A673 (cell line): ENCODE results near the gene LDHAL6B. TPM values are rescaled to one million over a fixed set of nuclear protein-coding genes. Genes with fewer than 3 reads are reported as not detected.

Experiments
- BruUV-seq: library from RNA; stranded (reverse); fragments of 400-500 nt; replicated peaks from 2 replicates; lab custom pipeline; 2021; lab: Mats Ljungman, UMichigan
- CTCF ChIA-PET: fragments of 300-600 bp; sonication (Branson Sonifier 250); formaldehyde crosslinking; loops from one replicate; lab custom pipeline; 2022; ENCODE audit warnings: antibody characterized with exemption; lab: Charles Lee
- POLR2A ChIA-PET: fragments of 300-600 bp; sonication (Branson Sonifier 250); formaldehyde crosslinking; loops from one replicate; lab custom pipeline; 2022; ENCODE audit warnings: antibody characterized with exemption; ENCODE audit not compliant: low non-redundant PET; lab: Charles Lee
- DNase-seq: peaks from one replicate; pipeline ENCODE4 v3.0.0-alpha.2; 2015; ENCODE audit warnings: low spot score
- H3K27ac ChIP-seq: fragments of 200-600 bp; sonication (generic); 2 replicates; pipeline ENCODE4 v1.5.1; 2016; ENCODE audit warnings: mixed run types, low read depth, mild to moderate bottlenecking, mixed read lengths, antibody characterized with exemption, low read length; ENCODE audit not compliant: poor library complexity, severe bottlenecking
- H3K27me3 ChIP-seq: fragments of 200-600 bp; sonication (generic); replicated peaks from 2 replicates; pipeline ENCODE4 v1.6.1; 2017; ENCODE audit warnings: mixed run types, low read depth, mild to moderate bottlenecking, mixed read lengths, antibody characterized with exemption, low read length; ENCODE audit not compliant: insufficient read depth, poor library complexity
- H3K36me3 ChIP-seq: fragments of 200-600 bp; sonication (generic); 2 replicates; pipeline ENCODE4 v1.6.1; 2016; ENCODE audit warnings: mixed run types, mild to moderate bottlenecking, mixed read lengths, antibody characterized with exemption, low read length; ENCODE audit not compliant: insufficient read depth, poor library complexity, severe bottlenecking
- H3K4me1 ChIP-seq: fragments of 200-600 bp; sonication (generic); 2 replicates; pipeline ENCODE4 v1.6.1; 2017; ENCODE audit warnings: mixed run types, mild to moderate bottlenecking, mixed read lengths, antibody characterized with exemption, low read length; ENCODE audit not compliant: insufficient read depth, poor library complexity, severe bottlenecking
- H3K4me3 ChIP-seq: fragments of 200-600 bp; sonication (generic); 2 replicates; pipeline ENCODE4 v1.5.1; 2016; ENCODE audit warnings: low read depth, mixed run types, mild to moderate bottlenecking, mixed read lengths, low read length; ENCODE audit not compliant: poor library complexity, severe bottlenecking
- H3K9me3 ChIP-seq: fragments of 200-600 bp; sonication (generic); 2 replicates; pipeline ENCODE4 v1.6.1; 2016; ENCODE audit warnings: mixed run types, low read depth, mild to moderate bottlenecking, mixed read lengths, antibody characterized with exemption, low read length; ENCODE audit not compliant: poor library complexity, severe bottlenecking
- CTCF ChIP-seq: fragments of 300-800, 200-600 bp; sonication (generic); conservative IDR thresholded peaks from 2 replicates; pipeline ENCODE4 v1.5.1; 2017; ENCODE audit warnings: low read depth, mild to moderate bottlenecking, antibody characterized with exemption, low read length, moderate library complexity, mixed read lengths
- EZH2 ChIP-seq: fragments of 200-600 bp; sonication (generic); IDR thresholded peaks from 2 replicates; pipeline ENCODE4 v1.6.1; 2017; ENCODE audit warnings: borderline replicate concordance, low read depth, mild to moderate bottlenecking, mixed read lengths, antibody characterized with exemption, low read length; ENCODE audit not compliant: poor library complexity, severe bottlenecking
- intact Hi-C: fragments of 100-400 bp; cut with micrococcal nuclease; formaldehyde crosslinking; loops from one replicate; pipeline ENCODE4 v1.10.0; 2022; ENCODE audit not compliant: unreplicated experiment
- total RNA-seq: library from RNA; stranded (reverse); gene quantifications from 2 replicates; pipeline ENCODE4 v1.2.3, GENCODE V29; 2021

Gene LDHAL6B
- total RNA-seq, 1 experiment from 2014 or later, result not detected

DNA sequence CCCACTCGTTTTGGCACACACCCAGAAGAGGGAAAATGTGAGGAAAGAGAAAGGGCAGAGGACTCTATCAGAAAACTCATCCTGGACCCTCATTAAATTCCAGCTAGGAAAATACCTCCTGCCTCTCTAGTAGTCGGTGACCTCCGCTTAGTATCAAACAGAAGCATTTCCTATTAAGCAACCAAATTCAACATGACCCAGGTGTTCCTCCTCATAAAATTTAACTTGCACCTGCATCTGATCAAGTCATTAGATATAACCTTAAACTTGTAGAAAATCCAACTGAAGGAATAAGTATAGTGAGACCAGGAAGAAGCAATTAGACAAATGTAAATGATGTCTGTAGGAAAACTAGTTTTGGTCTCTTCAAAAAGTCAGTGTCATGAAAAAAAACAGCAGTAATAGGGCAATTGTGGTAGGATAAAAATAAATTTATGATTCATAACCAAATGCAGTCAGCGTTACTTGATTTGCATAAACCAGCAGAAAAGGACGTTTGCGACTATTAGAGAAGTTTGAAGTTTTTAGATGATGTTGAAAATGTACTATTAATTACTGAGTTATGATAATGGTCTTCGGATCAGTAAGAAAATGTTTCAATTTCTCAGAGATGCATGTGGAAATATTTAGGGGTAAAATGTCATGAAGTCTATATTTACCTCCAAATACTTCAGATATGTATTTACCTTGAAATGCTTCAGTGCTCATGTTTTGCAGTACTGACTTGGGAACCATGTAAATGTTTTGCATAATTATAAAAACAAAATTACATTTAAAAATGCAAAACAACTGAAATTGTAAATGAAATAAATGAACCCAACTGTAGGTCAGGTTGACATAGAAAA, 44.6 kb downstream of the LDHAL6B start:
- ChIA-PET POLR2A (no interaction called here), CTCF (no interaction called here)
- intact Hi-C loops, result no loop called here
- Histone ChIP-seq H3K9me3 (no peaks in the 10 kb centered on the region), H3K36me3 (no peaks in the 10 kb centered on the region), H3K4me1 (no peaks in the 10 kb centered on the region), H3K4me3 (no peak overlapping the region), H3K27ac (no peak overlapping the region), H3K27me3 (no peaks in the 10 kb centered on the region)
- BruUV-seq, result no TSS peak
- TF ChIP-seq EZH2 (no peak), CTCF (no peak)
- DNase-seq, result no peak

GRCh38 chr15:59252137-59252536, 45.5 kb downstream of the LDHAL6B start:
- H3K27me3 ChIP-seq, result no peaks in the 10 kb centered on the region
- H3K9me3 ChIP-seq, result no peaks in the 10 kb centered on the region
- no TSS peak for BruUV-seq
- no peaks in the 10 kb centered on the region for H3K4me1 ChIP-seq
- no peak for DNase-seq
- intact Hi-C loops, result no loop called here
- H3K27ac ChIP-seq, result no peak overlapping the region
- H3K4me3 ChIP-seq, result no peak overlapping the region
- H3K36me3 ChIP-seq, result no peaks in the 10 kb centered on the region
- TF ChIP-seq CTCF (no peak), EZH2 (no peak)
- ChIA-PET CTCF (no interaction called here), POLR2A (no interaction called here)

DNA sequence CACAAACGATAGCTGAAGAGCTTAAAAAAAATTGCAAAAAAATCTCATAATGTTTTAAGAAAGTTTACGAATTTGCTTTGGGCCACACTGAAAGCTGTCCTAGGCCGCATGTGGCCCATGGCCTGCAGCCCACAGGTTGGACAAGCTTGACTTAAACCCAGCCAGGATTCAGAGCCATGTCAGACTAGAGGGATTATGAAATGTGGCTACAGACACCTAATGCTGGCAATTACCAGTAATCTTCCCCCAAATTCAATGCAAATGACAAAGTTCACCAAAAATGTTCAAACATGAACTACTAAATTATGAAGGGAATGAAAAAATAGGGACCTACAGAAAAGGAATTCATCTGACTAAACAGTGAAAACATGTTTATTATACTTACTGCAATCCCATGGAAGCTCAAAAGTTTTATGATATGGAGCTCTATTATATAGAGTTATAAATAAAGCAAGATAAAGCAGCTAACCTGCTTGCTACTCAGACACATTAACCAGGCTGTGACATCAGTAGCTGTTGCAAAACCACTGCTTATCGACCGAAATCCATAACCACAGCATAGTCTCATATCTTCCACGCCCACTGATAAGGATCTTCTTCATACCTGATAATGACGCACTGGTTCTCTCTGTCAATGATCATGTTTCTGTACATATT, 49.2 kb downstream of the LDHAL6B start:
- Histone ChIP-seq H3K36me3 (no peaks in the 10 kb centered on the region), H3K27me3 (no peaks in the 10 kb centered on the region), H3K4me1 (no peaks in the 10 kb centered on the region), H3K9me3 (no peaks in the 10 kb centered on the region), H3K27ac (no peak overlapping the region), H3K4me3 (no peak overlapping the region)
- TF ChIP-seq CTCF, result no peak
- no peak for TF ChIP-seq EZH2
- intact Hi-C loops, result no loop called here
- no peak for DNase-seq
- ChIA-PET CTCF (no interaction called here), POLR2A (no interaction called here)
- no TSS peak for BruUV-seq
